ENCODE results near the gene NATD1. TPM values are rescaled to one million over a fixed set of nuclear protein-coding genes. Genes with fewer than 3 reads are reported as not detected.

The NATD1 gene
- total and polyA plus RNA-seq, 10 of the 15 experiments (the other 5 are each of a cell fraction or from before 2014, with no cell fraction given) = 0.02 to 0.33 (median 0.15) TPM

- POLR2A ChIA-PET = no interaction called here
- Histone ChIP-seq H3K36me3 (ENCODE audit: control insufficient read depth in 2 of 2, insufficient read depth in 2 of 2, low read length in 1 of 2) (peaks cover 21 to 23% of the 10 kb centered on the region in 2 experiments), H4K20me1 (ENCODE audit: control insufficient read depth, insufficient read depth) (no peaks in the 10 kb centered on the region), H3K4me2 (ENCODE audit: control insufficient read depth, insufficient read depth) (no peak overlapping the region), H3K27ac (ENCODE audit: control insufficient read depth, insufficient read depth) (no peak overlapping the region), H3K4me1 (ENCODE audit: control insufficient read depth, insufficient read depth, low read length) (no peaks in the 10 kb centered on the region), H2AFZ (ENCODE audit: control insufficient read depth, low read depth, low read length) (no peak overlapping the region), H3K9me3 (replicated peaks; ENCODE audit: control insufficient read depth, insufficient read depth, low read length) (no peaks in the 10 kb centered on the region), H3K4me3 (no peak overlapping the region), H3K27me3 (replicated peaks in 1 of 2; ENCODE audit: control insufficient read depth in 2 of 2, insufficient read depth in 2 of 2, low read length in 1 of 2) (no peaks in the 10 kb centered on the region), H3K79me2 (ENCODE audit: control insufficient read depth, insufficient read depth, low read length) (no peaks in the 10 kb centered on the region), H3K9ac (ENCODE audit: control insufficient read depth, insufficient read depth, low read length) (no peak overlapping the region)
- in situ Hi-C loops (cut with MboI) = no loop called here
- SMC1A ChIA-PET (ENCODE audit: uncharacterized antibody, unreplicated experiment) = interaction anchor here (1.9 kb wide), 1 partner anchor 18 kb away, joined by 5 read pairs; no protein-coding TSS in a partner anchor
- DNase-seq (ENCODE audit: low read depth, low spot score) = no peak
- RAD21 ChIA-PET (ENCODE audit: unreplicated experiment) = no interaction called here
- no TSS peak for BruUV-seq (replicated peaks)
- 78% methylated on average over 8 of the region's 8 CpGs for WGBS (ENCODE audit: insufficient coverage, insufficient replicate concordance, low lambda C conversion rate, missing lambda C conversion rate)
- CTCF ChIA-PET = no interaction called here
- intact Hi-C loops (cut with micrococcal nuclease; ENCODE audit: unreplicated experiment) = no loop called here
- no peak for ATAC-seq
- FAIRE-seq = no peak
- no peak for TF ChIP-seq MEF2B (IDR thresholded peaks at IDR 0.05; ENCODE audit: partially characterized antibody, poor library complexity, severe bottlenecking)
- no peak for TF ChIP-seq RELA (IDR thresholded peaks at IDR 0.05; ENCODE audit: borderline replicate concordance, partially characterized antibody)
- TF ChIP-seq ZNF592 (IDR thresholded peaks at IDR 0.05) = no peak
- TF ChIP-seq NR2C2 (IDR thresholded peaks at IDR 0.05; ENCODE audit: borderline replicate concordance, control insufficient read depth, insufficient read length, low read depth) = no peak
- TF ChIP-seq ZSCAN29 (IDR thresholded peaks at IDR 0.05) = no peak
- TF ChIP-seq HCFC1 (IDR thresholded peaks at IDR 0.05; ENCODE audit: low read length) = no peak
- no peak for TF ChIP-seq DPF2 (IDR thresholded peaks at IDR 0.05)
- no peak for TF ChIP-seq ETV6 (conservative IDR thresholded peaks at IDR 0.05 in 1 of 2, IDR thresholded peaks at IDR 0.05 in 1 of 2; ENCODE audit: borderline replicate concordance in 1 of 2, low read depth in 1 of 2)
- no peak for TF ChIP-seq SUPT20H (IDR thresholded peaks at IDR 0.05; ENCODE audit: borderline replicate concordance, control insufficient read depth, low read depth, low read length)
- TF ChIP-seq RB1 (IDR thresholded peaks at IDR 0.05; ENCODE audit: borderline replicate concordance) = no peak
- no peak for TF ChIP-seq SMC3 (IDR thresholded peaks at IDR 0.05; ENCODE audit: borderline replicate concordance, low read length)
- TF ChIP-seq POLR2A (IDR thresholded peaks at IDR 0.05; ENCODE audit: low read depth, low read length) = no peak
- TF ChIP-seq PBX3 (IDR thresholded peaks at IDR 0.05; ENCODE audit: insufficient replicate concordance, low read depth, low read length) = no peak
- no peak for TF ChIP-seq SIX5 (IDR thresholded peaks at IDR 0.05; ENCODE audit: low read depth, low read length, severe bottlenecking)
- TF ChIP-seq KAT2A (conservative IDR thresholded peaks at IDR 0.05; ENCODE audit: control insufficient read depth, low read depth, low read length) = no peak
- TF ChIP-seq NFIC (IDR thresholded peaks at IDR 0.05; ENCODE audit: low read depth, low read length) = no peak
- TF ChIP-seq E2F8 (IDR thresholded peaks at IDR 0.05; ENCODE audit: low read depth, partially characterized antibody) = no peak
Observed at GRCh38 chr17:21194226-21194625, 59.0 kb downstream of the NATD1 start.
